OCI-LY3 (cell line): ENCODE measurements around the gene NEK11.

ENCODE experiments used
- CTCF ChIP-seq: fragments of 200-600, 300-600 bp; sonication (generic); IDR thresholded peaks from 2 replicates; pipeline ENCODE4 v1.5.1; 2014; ENCODE audit warnings: antibody characterized with exemption, low read length, low read depth
- EZH2phosphoT487 ChIP-seq: fragments of 200-600 bp; shearing (Covaris generic); IDR thresholded peaks from 2 replicates; pipeline ENCODE4 v1.6.1; 2018; ENCODE audit warnings: antibody characterized with exemption, mixed run types, low read depth

- TF ChIP-seq CTCF (no peak), EZH2phosphoT487 (no peak)
Observed at GRCh38 chr3:131218196-131218595, 191.5 kb downstream of the NEK11 start.
